ENCODE results near the gene RNF13.
"Not testable (repeated sequence)": the region's sequence is repeated elsewhere in the genome, so short reads cannot be mapped to it uniquely, and the experiment has no call there.

Gene RNF13

GRCh38 chr3:149801639-149802038 lies 11.4 kb upstream of the RNF13 start:
- no peak for DNase-seq

DNA sequence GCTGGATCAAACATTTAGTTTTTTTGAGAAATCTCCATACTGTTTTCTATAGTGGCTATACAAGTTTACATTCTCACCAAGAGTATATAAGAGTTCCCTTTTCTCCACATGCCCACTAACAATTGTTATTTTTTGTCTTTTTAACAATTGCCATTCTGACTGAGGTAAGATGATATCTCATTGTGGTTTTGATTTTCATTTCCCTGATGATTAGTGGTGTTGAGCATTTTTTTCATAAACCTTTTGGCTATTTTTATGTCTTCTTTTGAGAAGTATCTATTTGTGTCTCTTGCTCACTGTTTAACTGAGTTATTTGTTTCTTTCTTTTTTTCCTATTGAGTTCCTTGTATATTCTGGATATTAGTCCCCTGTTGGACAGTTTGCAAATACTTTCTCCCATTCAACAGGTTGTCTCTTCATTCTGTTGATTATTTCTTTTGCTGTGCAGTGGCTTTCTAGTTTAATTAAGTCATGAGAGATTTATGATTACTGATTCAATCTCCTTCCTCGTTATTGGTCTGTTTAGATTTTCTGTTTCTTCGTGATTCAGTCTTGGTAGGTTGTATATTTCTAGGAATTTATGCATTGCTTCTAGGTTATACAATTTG lies 6.7 kb upstream of the RNF13 start:
- no peak for DNase-seq

DNA sequence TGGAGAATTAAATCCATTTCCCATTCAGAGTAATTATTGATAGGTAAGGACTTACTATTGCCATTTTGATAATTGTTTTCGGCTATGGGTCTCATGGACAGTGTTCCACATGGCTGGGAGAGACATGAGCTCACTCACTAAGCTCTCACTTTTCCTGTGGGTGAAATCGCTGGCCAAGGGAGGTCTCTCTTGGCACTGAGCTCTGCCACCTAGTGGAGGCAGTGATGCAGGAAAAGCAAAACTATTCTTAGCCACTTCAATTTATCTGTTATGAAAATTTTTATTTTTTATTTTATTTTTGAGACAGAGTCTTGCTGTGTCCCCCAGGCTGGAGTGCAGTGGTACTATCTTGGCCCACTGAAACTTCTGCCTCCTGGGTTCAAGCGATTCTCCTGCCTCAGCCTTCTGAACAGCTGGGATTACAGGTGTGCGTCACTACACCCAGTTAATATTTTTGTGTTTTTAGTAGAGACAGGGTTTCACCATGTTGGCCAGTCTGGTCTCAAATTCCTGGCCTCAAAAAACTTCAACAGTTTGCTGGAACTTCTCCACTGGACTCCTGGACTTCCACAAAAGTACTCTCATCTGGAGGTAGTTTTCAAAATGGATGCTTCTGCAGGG lies 4.7 kb upstream of the RNF13 start:
- peak; percentile 23 for DNase-seq

- DNase-seq, result no peak
Measured at GRCh38 chr3:149809699-149810098, 3.3 kb upstream of the RNF13 start.

GRCh38 chr3:149810846-149811245 lies 2.2 kb upstream of the RNF13 start:
- DNase-seq, result no peak

- DNase-seq, result peak; percentile 57
Measured at GRCh38 chr3:149812165-149812605, 830 bp upstream of the RNF13 start.

- no peak for DNase-seq
Measured at GRCh38 chr3:149813367-149814281, 609 bp downstream of the RNF13 start.

GRCh38 chr3:149815321-149815720 lies 2.3 kb downstream of the RNF13 start:
- no peak for DNase-seq

DNA sequence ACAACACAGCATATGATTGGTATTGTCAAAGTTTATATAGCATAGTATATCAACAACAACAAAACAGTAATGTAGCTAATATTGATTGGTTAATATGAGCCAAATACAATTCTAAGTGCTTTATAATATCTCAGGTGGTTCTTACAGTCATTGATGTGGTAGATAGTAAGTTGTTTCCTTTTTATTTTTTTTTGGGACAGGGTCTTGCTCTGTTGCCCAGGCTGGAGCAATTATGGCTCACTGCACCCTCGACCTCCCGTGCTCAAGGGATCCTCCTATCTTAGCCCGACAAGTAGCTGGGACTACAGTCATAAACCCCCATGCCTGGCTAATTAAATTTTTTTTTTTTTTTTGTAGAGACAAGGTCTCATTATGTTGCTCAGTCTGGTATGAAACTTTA lies 2.7 kb downstream of the RNF13 start:
- DNase-seq, result no peak

DNA sequence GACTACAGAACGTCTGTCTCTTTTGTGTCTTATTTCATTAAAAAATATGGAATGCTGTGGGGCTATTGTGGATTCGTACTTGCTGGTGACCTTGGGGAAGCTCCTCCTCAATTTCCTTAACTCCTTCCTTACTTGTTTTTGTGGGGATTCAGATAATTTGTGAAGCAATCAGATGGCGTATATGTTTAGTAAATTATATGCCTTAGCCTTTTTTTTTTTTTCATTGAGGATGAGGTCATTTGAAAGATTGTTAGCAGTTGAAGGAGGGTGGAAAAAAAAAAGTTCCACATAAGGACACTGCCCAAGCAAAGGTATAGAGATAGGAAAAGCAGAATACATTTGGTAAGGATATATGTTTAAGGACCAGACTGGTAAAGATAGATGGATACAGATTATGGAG lies 3.3 kb downstream of the RNF13 start:
- DNase-seq, result no peak

DNA sequence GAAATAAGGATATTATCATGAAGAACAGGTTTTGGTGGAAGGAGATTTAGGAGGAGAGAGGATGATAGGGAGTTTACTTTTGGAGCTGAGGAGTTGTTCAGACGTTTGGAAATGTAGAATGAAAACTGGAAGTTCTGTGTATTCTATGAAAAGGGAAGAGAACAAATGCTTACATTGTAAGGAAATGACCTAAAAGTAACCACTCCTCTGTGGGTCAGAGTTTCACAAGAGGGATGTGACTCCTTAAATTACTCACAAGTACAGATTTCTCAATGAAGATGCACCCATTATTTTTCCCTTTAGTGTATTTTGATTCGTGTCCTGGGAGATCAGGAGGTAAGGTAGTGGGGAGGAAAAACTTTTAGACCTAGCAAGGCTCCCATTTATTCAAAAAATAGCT lies 4.0 kb downstream of the RNF13 start:
- no peak for DNase-seq

- DNase-seq, result no peak
Measured at GRCh38 chr3:149819432-149819831, 6.4 kb downstream of the RNF13 start.

DNA sequence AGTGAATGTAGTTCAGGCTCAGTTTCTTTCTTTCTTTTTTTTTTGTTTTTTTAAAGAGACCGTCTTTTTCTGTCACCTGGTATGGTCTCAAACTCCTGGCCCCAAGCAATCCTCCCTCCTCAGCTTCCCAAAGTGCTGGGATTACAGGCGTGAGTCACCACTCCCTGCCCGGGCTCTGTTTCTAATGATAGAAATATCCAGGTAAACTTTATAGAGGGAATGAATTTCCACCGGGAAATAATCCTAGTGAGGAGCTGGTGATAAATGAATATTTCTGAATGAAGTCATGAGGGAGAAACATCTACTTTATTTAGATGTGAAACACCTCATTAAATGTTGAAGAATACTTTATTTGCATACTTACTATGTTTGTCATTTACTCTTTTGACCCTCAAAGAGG lies 7.2 kb downstream of the RNF13 start:
- no peak for DNase-seq

GRCh38 chr3:149826636-149827035 lies 13.6 kb downstream of the RNF13 start:
- no peak for DNase-seq

- DNase-seq, result no peak
Measured at GRCh38 chr3:149828390-149828789, 15.4 kb downstream of the RNF13 start.

DNA sequence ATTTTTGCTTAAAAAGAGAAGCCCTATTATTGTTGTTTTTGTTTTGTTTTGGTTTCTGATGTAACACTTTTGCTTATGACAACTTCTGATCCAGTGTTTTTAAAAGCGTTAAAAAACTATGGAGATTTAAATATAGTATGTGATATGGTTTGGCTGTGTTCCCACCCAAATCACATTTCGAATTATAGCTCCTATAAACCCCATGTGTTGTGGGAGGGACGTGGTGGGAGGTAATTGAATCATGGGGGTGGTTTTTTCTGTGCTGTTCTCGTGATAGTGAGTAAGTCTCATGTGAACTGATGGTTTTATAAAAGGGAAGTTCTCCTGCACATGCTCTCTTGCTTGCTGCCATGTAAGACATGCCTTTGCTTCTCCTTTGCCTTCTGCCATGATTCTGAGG lies 16.6 kb downstream of the RNF13 start:
- DNase-seq, result not testable (repeated sequence)

DNA sequence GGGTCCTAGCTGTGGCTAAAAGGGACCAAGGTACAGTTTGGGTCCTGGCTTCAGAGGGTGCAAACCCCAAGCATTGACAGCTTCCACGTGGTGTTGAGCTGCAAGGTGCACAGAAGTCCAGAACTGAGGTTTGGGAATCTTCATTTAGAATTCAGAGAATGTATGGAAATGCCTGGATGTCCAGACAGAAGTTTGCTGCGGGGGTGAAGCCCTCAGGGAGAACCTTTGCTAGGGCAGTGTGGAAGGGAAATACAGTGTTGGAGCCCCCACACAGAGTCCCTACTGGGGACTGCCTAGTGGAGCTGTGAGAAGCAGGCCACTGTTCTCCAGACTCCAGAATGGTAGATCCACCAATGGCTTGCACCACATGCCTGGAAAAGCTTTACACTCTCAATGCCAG lies 17.9 kb downstream of the RNF13 start:
- DNase-seq, result no peak

- DNase-seq, result no peak
Measured at GRCh38 chr3:149831321-149831720, 18.3 kb downstream of the RNF13 start.

- DNase-seq, result no peak
Measured at GRCh38 chr3:149832086-149832485, 19.1 kb downstream of the RNF13 start.

DNA sequence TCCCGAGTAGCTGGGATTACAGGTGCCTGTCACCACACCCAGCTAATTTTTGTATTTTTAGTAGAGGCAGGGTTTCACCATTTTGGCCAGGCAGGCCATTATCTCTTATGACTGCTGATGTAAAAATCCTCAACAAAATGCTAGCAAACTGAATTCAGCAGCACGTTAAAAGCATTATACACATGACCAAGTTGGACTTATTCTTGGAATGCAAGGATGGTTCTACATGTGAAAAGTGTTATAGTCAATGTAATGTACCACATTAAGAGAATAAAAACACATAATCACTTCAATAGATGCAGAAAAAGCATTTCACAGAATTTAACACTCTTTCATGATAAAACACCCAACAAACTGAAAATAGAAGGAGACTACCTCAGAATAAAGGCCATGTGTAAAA lies 20.2 kb downstream of the RNF13 start:
- no peak for DNase-seq

- not testable (repeated sequence) for DNase-seq
Measured at GRCh38 chr3:149838491-149838890, 25.5 kb downstream of the RNF13 start.

- not testable (repeated sequence) for DNase-seq
Measured at GRCh38 chr3:149839469-149839868, 26.5 kb downstream of the RNF13 start.

DNA sequence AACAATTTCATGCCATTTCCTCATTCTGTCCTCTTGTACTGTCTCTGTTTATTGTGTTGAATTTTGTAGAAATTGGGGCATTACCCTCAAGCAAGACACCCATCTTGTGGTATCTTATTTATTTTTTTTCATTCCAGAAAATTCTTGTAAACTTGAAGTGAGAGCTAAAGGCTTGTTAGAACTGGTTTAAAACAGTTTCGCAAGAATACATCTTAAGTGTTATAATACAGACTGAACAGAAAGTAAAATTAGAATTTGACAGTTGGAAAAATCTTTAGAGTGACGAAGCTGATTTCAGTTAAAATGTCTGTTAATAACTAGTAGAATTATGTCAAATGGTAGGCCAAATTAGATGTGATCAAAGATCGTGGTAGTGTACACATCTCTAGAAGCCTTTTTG lies 26.9 kb downstream of the RNF13 start:
- DNase-seq, result no peak

GRCh38 chr3:149843502-149843901 lies 30.5 kb downstream of the RNF13 start:
- no peak for DNase-seq
